Brain microvascular endothelial cell (primary cell): ENCODE measurements around the gene POLR3E.

ENCODE experiments used
- DNase-seq: peaks from one replicate; pipeline ENCODE4 v3.0.0-alpha.2; 2020
- H3K27ac ChIP-seq: fragments of 250-450 bp; sonication (Bioruptor Pico); 2 replicates; pipeline ENCODE4 v1.5.1; 2020; ENCODE audit warnings: mild to moderate bottlenecking, moderate library complexity
- H3K27me3 ChIP-seq: fragments of 250-450 bp; sonication (Bioruptor Pico); replicated peaks from 2 replicates; pipeline ENCODE4 v1.5.1; 2020; ENCODE audit warnings: mild to moderate bottlenecking
- H3K36me3 ChIP-seq: fragments of 250-450 bp; sonication (Bioruptor Pico); replicated peaks from 2 replicates; pipeline ENCODE4 v1.5.1; 2020; ENCODE audit warnings: mild to moderate bottlenecking
- H3K4me3 ChIP-seq: 2 replicates; pipeline ENCODE4 v1.5.1; 2011; ENCODE audit warnings: low read depth, mild to moderate bottlenecking, control low read depth, low read length, moderate library complexity
- CTCF ChIP-seq: IDR thresholded peaks from 2 replicates; pipeline ENCODE4 v1.5.1; 2011; ENCODE audit warnings: low read depth, mild to moderate bottlenecking, moderate library complexity, low read length, control low read depth, inconsistent platforms; ENCODE audit errors: missing control alignments
- in situ Hi-C: cut with HindIII; loops from 2 replicates; pipeline ENCODE4 v1.10.0; 2017; ENCODE audit warnings: low sequenced_read_pairs, low pct_ligation_motif_present

POLR3E gene

GRCh38 chr16:22260490-22260889, 36.7 kb upstream of the POLR3E start:
- TF ChIP-seq CTCF: no peak
- in situ Hi-C loops: no loop called here
- H3K36me3 ChIP-seq: peaks cover 46% of the 10 kb centered on the region

GRCh38 chr16:22262460-22262859, 34.7 kb upstream of the POLR3E start:
- no peak for TF ChIP-seq CTCF
- H3K27ac ChIP-seq: no peak overlapping the region
- H3K36me3 ChIP-seq: peaks cover 44% of the 10 kb centered on the region
- DNase-seq: peak; percentile 46
- no peak overlapping the region for H3K4me3 ChIP-seq
- in situ Hi-C loops: no loop called here
- no peaks in the 10 kb centered on the region for H3K27me3 ChIP-seq

More at GRCh38 chr16:22260490-22260889, 36.7 kb upstream of the POLR3E start:
- DNase-seq: no peak
- H3K4me3 ChIP-seq: no peak overlapping the region
- H3K27ac ChIP-seq: no peak overlapping the region
- H3K27me3 ChIP-seq: no peaks in the 10 kb centered on the region

GRCh38 chr16:22264786-22265185, 32.4 kb upstream of the POLR3E start:
- H3K27ac ChIP-seq: no peak overlapping the region
- in situ Hi-C loops: no loop called here
- peaks cover 38% of the 10 kb centered on the region for H3K36me3 ChIP-seq
- TF ChIP-seq CTCF: no peak
- H3K27me3 ChIP-seq: no peaks in the 10 kb centered on the region
- H3K4me3 ChIP-seq: no peak overlapping the region
- DNase-seq: no peak

GRCh38 chr16:22265351-22265750, 31.9 kb upstream of the POLR3E start:
- Histone ChIP-seq H3K27ac (no peak overlapping the region), H3K27me3 (no peaks in the 10 kb centered on the region), H3K4me3 (no peak overlapping the region), H3K36me3 (peaks cover 32% of the 10 kb centered on the region)
- no peak for TF ChIP-seq CTCF
- DNase-seq: no peak
- in situ Hi-C loops: no loop called here

- DNase-seq: no peak
- no peak for TF ChIP-seq CTCF
- in situ Hi-C loops: no loop called here
- Histone ChIP-seq H3K36me3 (peaks cover 25% of the 10 kb centered on the region), H3K27ac (no peak overlapping the region), H3K27me3 (no peaks in the 10 kb centered on the region), H3K4me3 (no peak overlapping the region)
These were observed 30.7 kb upstream of the POLR3E start for GRCh38 chr16:22266546-22266945.

- Histone ChIP-seq H3K4me3 (no peak overlapping the region), H3K27me3 (no peaks in the 10 kb centered on the region), H3K36me3 (peaks cover 30% of the 10 kb centered on the region), H3K27ac (no peak overlapping the region)
- DNase-seq: no peak
- in situ Hi-C loops: no loop called here
- TF ChIP-seq CTCF: no peak
These were observed 29.4 kb upstream of the POLR3E start for GRCh38 chr16:22267764-22268163.
